ENCODE measurements around the gene PRSS38.

Gene PRSS38

GRCh38 chr1:227796359-227796915, 19.0 kb upstream of the PRSS38 start:
- H3K27ac ChIP-seq = no peak overlapping the region
- no peak for TF ChIP-seq CTCF (conservative IDR thresholded peaks at IDR 0.05)

GRCh38 chr1:227797144-227797543, 18.3 kb upstream of the PRSS38 start:
- H3K27ac ChIP-seq = no peak overlapping the region
- no peak for TF ChIP-seq CTCF (conservative IDR thresholded peaks at IDR 0.05)

- H3K27ac ChIP-seq = no peak overlapping the region
- no peak for TF ChIP-seq CTCF (conservative IDR thresholded peaks at IDR 0.05)
These were observed 17.9 kb upstream of the PRSS38 start for GRCh38 chr1:227797625-227798024.

- no peak for TF ChIP-seq CTCF (conservative IDR thresholded peaks at IDR 0.05)
- H3K27ac ChIP-seq = no peak overlapping the region
These were observed 17.2 kb upstream of the PRSS38 start for GRCh38 chr1:227798078-227798802.

- no peak overlapping the region for H3K27ac ChIP-seq
- TF ChIP-seq CTCF (conservative IDR thresholded peaks at IDR 0.05) = no peak
These were observed 15.7 kb upstream of the PRSS38 start for GRCh38 chr1:227799756-227800155.

GRCh38 chr1:227803933-227804332, 11.5 kb upstream of the PRSS38 start:
- no peak for TF ChIP-seq CTCF (conservative IDR thresholded peaks at IDR 0.05)
- no peak overlapping the region for H3K27ac ChIP-seq

- no peak for TF ChIP-seq CTCF (conservative IDR thresholded peaks at IDR 0.05)
These were observed 9.8 kb upstream of the PRSS38 start for GRCh38 chr1:227805606-227806197.

More at GRCh38 chr1:227805606-227806197, 9.8 kb upstream of the PRSS38 start:
- no peak overlapping the region for H3K27ac ChIP-seq

Data from VCaP (cell line).